Bronchial epithelial cell (primary cell): Measurements from ENCODE around the gene ME2. TPM values are rescaled to one million over a fixed set of nuclear protein-coding genes. Genes with fewer than 3 reads are reported as not detected.

Experiments
- DNase-seq: peaks from one replicate; pipeline ENCODE4 v3.0.0-alpha.2; 2010; ENCODE audit warnings: low read depth
- FAIRE-seq: peaks from 2 replicates; lab custom pipeline; 2011; peaks lifted over from hg19 to GRCh38; lab: Jason Lieb, UNC
- H3K27me3 ChIP-seq: 2 replicates; pipeline ENCODE4 v1.5.1; 2011; ENCODE audit warnings: low read length; ENCODE audit not compliant: control insufficient read depth, insufficient read depth
- H3K36me3 ChIP-seq: 2 replicates; pipeline ENCODE4 v1.5.1; 2011; ENCODE audit warnings: low read length; ENCODE audit not compliant: control insufficient read depth, insufficient read depth
- H3K4me3 ChIP-seq: 2 replicates; pipeline ENCODE4 v1.5.1; 2011; ENCODE audit warnings: mild to moderate bottlenecking, low read depth, low read length, control low read depth
- CTCF ChIP-seq: IDR thresholded peaks from 2 replicates; pipeline ENCODE4 v1.5.1; 2011; ENCODE audit warnings: mild to moderate bottlenecking, moderate library complexity, low read length, control low read depth, inconsistent platforms; ENCODE audit not compliant: insufficient read depth, severe bottlenecking
- total RNA-seq: library from RNA; depleted of rRNA; stranded (reverse); fragments of >200 nt; gene quantifications from 2 replicates; pipeline ENCODE4 v1.2.1, GENCODE V29; 2014

The ME2 gene
- total RNA-seq, 1 donor from 2014 or later: 85.0 TPM

GRCh38 chr18:50848061-50848551 is 30.8 kb upstream of the ME2 start:
- Histone ChIP-seq H3K36me3 (no peaks in the 10 kb centered on the region), H3K4me3 (no peak overlapping the region), H3K27me3 (peaks cover 2% of the 10 kb centered on the region)
- FAIRE-seq: no peak
- DNase-seq: no peak
- no peak for TF ChIP-seq CTCF

GRCh38 chr18:50848991-50849390 is 29.9 kb upstream of the ME2 start:
- H3K4me3 ChIP-seq: no peak overlapping the region
- no peaks in the 10 kb centered on the region for H3K36me3 ChIP-seq
- peaks cover 2% of the 10 kb centered on the region for H3K27me3 ChIP-seq
- TF ChIP-seq CTCF: no peak
- FAIRE-seq: no peak
- no peak for DNase-seq

- DNase-seq (no peak), FAIRE-seq (no peak)
- Histone ChIP-seq H3K36me3 (no peaks in the 10 kb centered on the region), H3K27me3 (peaks cover 2% of the 10 kb centered on the region), H3K4me3 (no peak overlapping the region)
- TF ChIP-seq CTCF: no peak
Measured at GRCh38 chr18:50849419-50849821, 29.5 kb upstream of the ME2 start.

GRCh38 chr18:50850307-50851065 is 28.4 kb upstream of the ME2 start:
- no peak for TF ChIP-seq CTCF
- Histone ChIP-seq H3K4me3 (no peak overlapping the region), H3K27me3 (peaks cover 2% of the 10 kb centered on the region), H3K36me3 (no peaks in the 10 kb centered on the region)
- DNase-seq (no peak), FAIRE-seq (no peak)

- FAIRE-seq (no peak), DNase-seq (peak; percentile 98)
- no peaks in the 10 kb centered on the region for H3K36me3 ChIP-seq
- H3K27me3 ChIP-seq: peaks cover 2% of the 10 kb centered on the region
- no peak overlapping the region for H3K4me3 ChIP-seq
- TF ChIP-seq CTCF: no peak
Measured at GRCh38 chr18:50853863-50854271, 25.1 kb upstream of the ME2 start.
